ENCODE results near the gene ADGRG2. TPM values are rescaled to one million over a fixed set of nuclear protein-coding genes. Genes with fewer than 3 reads are reported as not detected.

Gene ADGRG2
- total and polyA plus RNA-seq, 2 donors (not counting 1 experiment from before 2014, with no cell fraction given), result not detected

GRCh38 chrX:19133231-19133630 lies 11.0 kb upstream of the ADGRG2 start:
- H2AFZ ChIP-seq (ENCODE audit: insufficient read depth, low read depth, low read length, poor library complexity, severe bottlenecking), result no peak overlapping the region
- H3K4me2 ChIP-seq (replicated peaks; ENCODE audit: low read depth, low read length, poor library complexity, severe bottlenecking), result no peak overlapping the region
- ChIA-PET POLR2A (no interaction called here), CTCF (no interaction called here)
- WGBS (ENCODE audit: insufficient coverage), result no CpG with 5 or more reads among the region's 2 CpGs
- H3K27ac ChIP-seq (ENCODE audit: low read length in 2 of 2), result no peak overlapping the region
- Mint-ChIP-seq H3K27ac (no peak overlapping the region), H3K27me3 (no peaks in the 10 kb centered on the region), H3K9me3 (ENCODE audit: insufficient read depth) (no peaks in the 10 kb centered on the region), H3K4me3 (no peak overlapping the region), H3K4me1 (no peaks in the 10 kb centered on the region)
- no peaks in the 10 kb centered on the region for H3K4me1 ChIP-seq (ENCODE audit: control insufficient read depth in 2 of 2, insufficient read depth in 2 of 2, low read length in 2 of 2)
- H3K27me3 ChIP-seq (replicated peaks in 1 of 4; ENCODE audit: control extremely low read depth in 1 of 4, control insufficient read depth in 3 of 4, insufficient read depth in 4 of 4, low read length in 3 of 4), result no peaks in the 10 kb centered on the region
- H3K79me2 ChIP-seq (ENCODE audit: control insufficient read depth, insufficient read depth, low read length), result no peaks in the 10 kb centered on the region
- intact Hi-C loops (cut with micrococcal nuclease), result no loop called here
- H3K4me3 ChIP-seq (ENCODE audit: control extremely low read depth in 1 of 5, extremely low read depth in 1 of 5, insufficient read depth in 1 of 5, low read depth in 2 of 5, low read length in 4 of 5), result no peak overlapping the region
- no peaks in the 10 kb centered on the region for H3K36me3 ChIP-seq (replicated peaks in 1 of 2; ENCODE audit: control extremely low read depth in 1 of 2, control insufficient read depth in 1 of 2, extremely low read depth in 1 of 2, insufficient read depth in 2 of 2, low read length in 1 of 2)
- no peak overlapping the region for H3K9ac ChIP-seq (ENCODE audit: low read length)
- ATAC-seq (ENCODE audit: low read depth), result no peak
- TF ChIP-seq EZH2 (IDR thresholded peaks at IDR 0.05; ENCODE audit: borderline replicate concordance, insufficient read depth, low read depth, low read length, poor library complexity, severe bottlenecking) (no peak), CTCF (IDR thresholded peaks at IDR 0.05) (no peak)
- H4K20me1 ChIP-seq (ENCODE audit: control insufficient read depth, insufficient read depth, low read length, poor library complexity, severe bottlenecking), result no peaks in the 10 kb centered on the region
- H3K9me3 ChIP-seq (ENCODE audit: control extremely low read depth in 1 of 3, control insufficient read depth in 2 of 3, insufficient read depth in 1 of 3, low read length in 2 of 3), result no peaks in the 10 kb centered on the region
- DNase-seq, result no peak

DNA sequence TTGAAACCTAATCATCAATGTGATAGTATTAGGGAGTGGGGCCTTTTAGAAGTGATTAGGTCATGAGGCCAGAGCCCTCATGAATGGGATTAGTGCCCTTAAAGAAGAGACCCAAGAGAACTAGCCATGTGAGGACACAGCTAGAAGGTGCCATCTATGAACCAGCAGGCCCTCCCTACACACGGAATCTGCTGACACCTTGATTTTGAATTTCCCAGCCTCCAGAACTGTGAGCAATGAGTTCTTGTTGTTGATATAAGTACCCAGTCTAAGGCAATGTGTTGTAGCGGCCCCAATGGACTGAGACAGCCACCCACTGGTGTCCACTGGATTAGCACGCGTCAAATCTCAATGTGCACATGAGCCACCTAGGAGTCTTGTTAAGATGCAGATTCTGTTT lies 8.4 kb upstream of the ADGRG2 start:
- ATAC-seq (ENCODE audit: low read depth), result no peak
- intact Hi-C loops (cut with micrococcal nuclease), result no loop called here
- WGBS (ENCODE audit: insufficient coverage), result 100% methylated on average over 2 of the region's 4 CpGs
- Histone ChIP-seq H2AFZ (ENCODE audit: insufficient read depth, low read depth, low read length, poor library complexity, severe bottlenecking) (no peak overlapping the region), H3K36me3 (replicated peaks in 1 of 2; ENCODE audit: control extremely low read depth in 1 of 2, control insufficient read depth in 1 of 2, extremely low read depth in 1 of 2, insufficient read depth in 2 of 2, low read length in 1 of 2) (no peaks in the 10 kb centered on the region), H3K4me2 (replicated peaks; ENCODE audit: low read depth, low read length, poor library complexity, severe bottlenecking) (no peak overlapping the region), H3K9me3 (ENCODE audit: control extremely low read depth in 1 of 3, control insufficient read depth in 2 of 3, insufficient read depth in 1 of 3, low read length in 2 of 3) (no peaks in the 10 kb centered on the region), H4K20me1 (ENCODE audit: control insufficient read depth, insufficient read depth, low read length, poor library complexity, severe bottlenecking) (no peaks in the 10 kb centered on the region), H3K79me2 (ENCODE audit: control insufficient read depth, insufficient read depth, low read length) (no peaks in the 10 kb centered on the region), H3K4me3 (ENCODE audit: control extremely low read depth in 1 of 5, extremely low read depth in 1 of 5, insufficient read depth in 1 of 5, low read depth in 2 of 5, low read length in 4 of 5) (no peak overlapping the region), H3K4me1 (ENCODE audit: control insufficient read depth in 2 of 2, insufficient read depth in 2 of 2, low read length in 2 of 2) (no peaks in the 10 kb centered on the region), H3K27me3 (replicated peaks in 1 of 4; ENCODE audit: control extremely low read depth in 1 of 4, control insufficient read depth in 3 of 4, insufficient read depth in 4 of 4, low read length in 3 of 4) (no peaks in the 10 kb centered on the region), H3K27ac (ENCODE audit: low read length in 2 of 2) (no peak overlapping the region), H3K9ac (ENCODE audit: low read length) (no peak overlapping the region)
- Mint-ChIP-seq H3K27me3 (peaks cover under 1% of the 10 kb centered on the region), H3K4me3 (no peak overlapping the region), H3K9me3 (ENCODE audit: insufficient read depth) (no peaks in the 10 kb centered on the region), H3K27ac (no peak overlapping the region), H3K4me1 (no peaks in the 10 kb centered on the region)
- TF ChIP-seq CTCF (IDR thresholded peaks at IDR 0.05) (no peak), EZH2 (IDR thresholded peaks at IDR 0.05; ENCODE audit: borderline replicate concordance, insufficient read depth, low read depth, low read length, poor library complexity, severe bottlenecking) (no peak)
- ChIA-PET POLR2A (no interaction called here), CTCF (no interaction called here)
- no peak for DNase-seq

Data from B cell (primary cell).